ENCODE measurements around the gene RCN2. TPM values are rescaled to one million over a fixed set of nuclear protein-coding genes. Genes with fewer than 3 reads are reported as not detected.

RCN2 gene
- total and polyA plus RNA-seq, 2 of the 8 experiments (the other 6 are each of a cell fraction or from before 2014, with no cell fraction given): 65.6 to 137 TPM

DNA sequence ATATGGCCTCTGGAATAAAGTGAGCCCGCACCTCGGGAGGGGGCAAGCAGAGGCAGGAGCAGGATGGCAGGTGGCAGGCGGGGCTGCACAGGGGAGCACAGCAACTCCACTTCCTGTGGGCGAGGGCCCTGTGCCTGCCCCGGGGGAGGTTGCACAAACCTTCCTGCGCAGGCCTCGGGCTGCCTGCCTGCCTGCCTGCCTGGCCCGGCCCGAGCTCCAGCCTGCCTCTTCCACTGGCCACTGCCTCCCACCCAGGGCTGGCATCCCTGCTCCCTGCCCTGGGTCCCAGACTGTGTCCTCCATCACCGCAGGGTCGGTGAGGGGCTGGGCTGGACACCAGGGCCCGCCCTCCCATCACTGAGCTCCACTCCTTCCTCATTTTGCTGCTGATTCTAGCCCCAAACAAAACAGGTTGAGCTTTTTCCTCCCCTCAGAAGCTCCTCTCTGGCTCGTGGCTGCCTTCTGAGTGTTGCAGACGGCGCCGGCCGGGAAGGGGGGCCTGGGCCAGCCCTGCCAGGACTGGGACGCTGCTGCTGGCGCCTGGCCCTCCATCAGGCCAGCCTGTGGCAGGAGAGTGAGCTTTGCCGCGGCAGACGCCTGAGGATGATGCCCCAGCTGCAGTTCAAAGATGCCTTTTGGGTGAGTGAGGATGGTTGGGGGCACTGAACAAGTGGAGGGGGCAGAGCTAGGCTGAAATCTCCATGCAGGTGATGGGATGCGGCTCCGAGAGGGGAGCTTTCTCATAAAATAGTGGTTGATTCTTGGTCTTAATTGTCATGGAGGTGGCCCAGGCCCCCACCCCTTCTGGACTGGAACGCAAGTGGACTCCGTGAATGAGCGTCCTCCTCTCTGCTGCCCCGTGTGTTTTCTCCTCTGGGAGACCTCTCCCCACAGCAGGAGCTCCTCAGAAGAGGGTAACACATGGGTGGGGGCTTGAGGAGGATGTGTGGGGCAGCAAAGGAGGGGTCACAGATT, 63.7 kb downstream of the RCN2 start, which contains the start of gene PSTPIP1:
Gene PSTPIP1, plus strand, starts transcription at position 156 of the 975 bp plus-strand sequence. Its CDS starts 448 bp downstream, at position 604.
- CTCF ChIA-PET (ENCODE audit: partially characterized antibody): interaction anchor here (0.6 to 6.2 kb wide), 7 partner anchors 13 to 1287 kb away, joined by 3 to 43 read pairs (median 4); no protein-coding TSS in a partner anchor
- Histone ChIP-seq H3K4me3 (ENCODE audit: extremely low read depth in 1 of 4, insufficient read depth in 2 of 4, low read depth in 3 of 4, low read length in 4 of 4) (no peak within 1 kb of the TSS), H2AK5ac (ENCODE audit: low read depth, low read length) (no peak within 1 kb of the TSS), H3K79me1 (ENCODE audit: low read depth, low read length) (no peaks in the 10 kb centered on the region), H2AFZ (ENCODE audit: low read length) (0 out of 2 replicates have a peak within 1 kb of the TSS, but pooled peaks have one; percentile 11), H3K18ac (ENCODE audit: extremely low read depth, low read length) (no peak within 1 kb of the TSS), H3K56ac (replicated peaks; ENCODE audit: insufficient read length, low read depth, low read length) (no peak within 1 kb of the TSS), H3K4me2 (ENCODE audit: insufficient read depth in 1 of 2, low read depth in 2 of 2, low read length in 2 of 2) (no peak within 1 kb of the TSS), H4K20me1 (replicated peaks in 1 of 2; ENCODE audit: control insufficient read depth in 1 of 2, insufficient read depth in 2 of 2, low read length in 2 of 2) (no peaks in the 10 kb centered on the region), H3K4ac (replicated peaks; ENCODE audit: insufficient read length, low read depth, low read length) (no peak within 1 kb of the TSS), H3K4me1 (replicated peaks in 1 of 4; ENCODE audit: control insufficient read depth in 3 of 4, insufficient read depth in 4 of 4, low read length in 3 of 4) (no peaks in the 10 kb centered on the region; a peak in 1 of 7 replicates), H2BK20ac (ENCODE audit: low read length) (no peak within 1 kb of the TSS), H2BK15ac (ENCODE audit: low read length) (no peak within 1 kb of the TSS), H3K27me3 (replicated peaks in 1 of 4; ENCODE audit: control insufficient read depth in 3 of 4, extremely low read depth in 1 of 4, insufficient read depth in 3 of 4, low read length in 3 of 4) (no peaks in the 10 kb centered on the region; a peak in 1 of 7 replicates), H4K91ac (replicated peaks; ENCODE audit: insufficient read length, low read length) (no peak within 1 kb of the TSS), H3K36me3 (ENCODE audit: control insufficient read depth in 2 of 4, insufficient read depth in 4 of 4, low read length in 3 of 4) (no peaks in the 10 kb centered on the region), H3K9me3 (ENCODE audit: insufficient read depth in 2 of 2, low read depth in 1 of 2, low read length in 1 of 2) (no peaks in the 10 kb centered on the region), H3K9ac (replicated peaks in 1 of 4; ENCODE audit: extremely low read depth in 1 of 4, low read depth in 3 of 4, low read length in 3 of 4) (no peak within 1 kb of the TSS), H2BK5ac (ENCODE audit: low read depth, low read length) (no peak within 1 kb of the TSS), H4K5ac (ENCODE audit: insufficient read length, low read depth, low read length) (no peak within 1 kb of the TSS), H4K8ac (ENCODE audit: extremely low read depth, insufficient read depth, low read length) (peak within 1 kb of the TSS; percentile 15; the same call in 1 of the 2 replicates), H3K79me2 (ENCODE audit: control insufficient read depth in 1 of 2, insufficient read depth in 2 of 2, low read length in 2 of 2) (no peaks in the 10 kb centered on the region), H3K23me2 (ENCODE audit: low read depth, low read length) (no peaks in the 10 kb centered on the region), H2BK120ac (replicated peaks; ENCODE audit: low read depth, low read length) (no peak within 1 kb of the TSS), H3K23ac (ENCODE audit: insufficient read length) (no peak within 1 kb of the TSS), H3K14ac (ENCODE audit: insufficient read length) (no peak within 1 kb of the TSS), H2BK12ac (ENCODE audit: low read depth, low read length) (no peak within 1 kb of the TSS), H3K27ac (ENCODE audit: low read depth, low read length) (no peak within 1 kb of the TSS)
- no peak for DNase-seq (ENCODE audit: low read depth in 1 of 2, low spot score in 2 of 2)
- POLR2A ChIA-PET (ENCODE audit: partially characterized antibody): interaction anchor here (0.8 kb wide), 1 partner anchor 76 kb away, joined by 4 read pairs; the partner anchor contains the start of gene TSPAN3
- WGBS, 2 experiments (ENCODE audit: extremely low coverage in 1 of 2, insufficient coverage in 1 of 2, insufficient read length in 1 of 2, insufficient replicate concordance in 2 of 2, low coverage in 1 of 2, low lambda C conversion rate in 2 of 2, missing lambda C conversion rate in 1 of 2): 84% methylated on average over 28 of the region's 28 CpGs; no CpG with 5 or more reads in 1 of the 2 experiments
- no peak for FAIRE-seq
- TF ChIP-seq, protein P1, sequence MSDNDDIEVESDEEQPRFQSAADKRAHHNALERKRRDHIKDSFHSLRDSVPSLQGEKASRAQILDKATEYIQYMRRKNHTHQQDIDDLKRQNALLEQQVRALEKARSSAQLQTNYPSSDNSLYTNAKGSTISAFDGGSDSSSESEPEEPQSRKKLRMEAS (IDR thresholded peaks at IDR 0.05): no peak
- TF ChIP-seq, protein P2, sequence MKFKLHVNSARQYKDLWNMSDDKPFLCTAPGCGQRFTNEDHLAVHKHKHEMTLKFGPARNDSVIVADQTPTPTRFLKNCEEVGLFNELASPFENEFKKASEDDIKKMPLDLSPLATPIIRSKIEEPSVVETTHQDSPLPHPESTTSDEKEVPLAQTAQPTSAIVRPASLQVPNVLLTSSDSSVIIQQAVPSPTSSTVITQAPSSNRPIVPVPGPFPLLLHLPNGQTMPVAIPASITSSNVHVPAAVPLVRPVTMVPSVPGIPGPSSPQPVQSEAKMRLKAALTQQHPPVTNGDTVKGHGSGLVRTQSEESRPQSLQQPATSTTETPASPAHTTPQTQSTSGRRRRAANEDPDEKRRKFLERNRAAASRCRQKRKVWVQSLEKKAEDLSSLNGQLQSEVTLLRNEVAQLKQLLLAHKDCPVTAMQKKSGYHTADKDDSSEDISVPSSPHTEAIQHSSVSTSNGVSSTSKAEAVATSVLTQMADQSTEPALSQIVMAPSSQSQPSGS (IDR thresholded peaks at IDR 0.05; ENCODE audit: low read length): no peak
- TF ChIP-seq ASH2L (IDR thresholded peaks at IDR 0.05; ENCODE audit: low read length): no peak
- no peak for TF ChIP-seq KDM1A (IDR thresholded peaks at IDR 0.05; ENCODE audit: borderline replicate concordance, low read length)
- TF ChIP-seq BCL11A (IDR thresholded peaks at IDR 0.05; ENCODE audit: low read depth in 2 of 2, low read length in 2 of 2): no peak
- no peak for TF ChIP-seq POLR2AphosphoS5 (IDR thresholded peaks at IDR 0.05; ENCODE audit: low read depth, low read length)
- TF ChIP-seq TAF7 (optimal IDR thresholded peaks at IDR 0.05; ENCODE audit: borderline replicate concordance, low read depth, low read length): no peak
- TF ChIP-seq EGR1 (IDR thresholded peaks at IDR 0.05; ENCODE audit: borderline replicate concordance, low read depth, low read length): no peak
- no peak for TF ChIP-seq POU5F1 (IDR thresholded peaks at IDR 0.05; ENCODE audit: low read depth, low read length)
- no peak for TF ChIP-seq CBX5 (IDR thresholded peaks at IDR 0.05; ENCODE audit: low read depth, low read length)

Data from H1 (cell line).